NCI-H2196 treated with DMSO at 0.1 percent for 48 hours (cell line): Measurements from ENCODE around the gene PPP1R12B.
"Not testable (repeated sequence)": the region's sequence is repeated elsewhere in the genome, so short reads cannot be mapped to it uniquely, and the experiment has no call there.

Experiments
- DNase-seq: peaks from one replicate; lab custom pipeline; 2025; ENCODE audit not compliant: unreplicated experiment; lab: John Stamatoyannopoulos, UW

Gene PPP1R12B

GRCh38 chr1:202397256-202397655, 48.8 kb downstream of the PPP1R12B start:
- DNase-seq = no peak

- not testable (repeated sequence) for DNase-seq
Observed at GRCh38 chr1:202398439-202398838, 49.9 kb downstream of the PPP1R12B start.

- not testable (repeated sequence) for DNase-seq
Observed at GRCh38 chr1:202401771-202402170, 53.3 kb downstream of the PPP1R12B start.

- not testable (repeated sequence) for DNase-seq
Observed at GRCh38 chr1:202403381-202403780, 54.9 kb downstream of the PPP1R12B start.

GRCh38 chr1:202405928-202406327, 57.4 kb downstream of the PPP1R12B start:
- no peak for DNase-seq

GRCh38 chr1:202406896-202407295, 58.4 kb downstream of the PPP1R12B start:
- DNase-seq = not testable (repeated sequence)

GRCh38 chr1:202407378-202407777, 58.9 kb downstream of the PPP1R12B start:
- not testable (repeated sequence) for DNase-seq

GRCh38 chr1:202410251-202410650, 61.8 kb downstream of the PPP1R12B start:
- not testable (repeated sequence) for DNase-seq

GRCh38 chr1:202410854-202411357, 62.4 kb downstream of the PPP1R12B start:
- not testable (repeated sequence) for DNase-seq

GRCh38 chr1:202411422-202411821, 62.9 kb downstream of the PPP1R12B start:
- no peak for DNase-seq

GRCh38 chr1:202412421-202412820, 63.9 kb downstream of the PPP1R12B start:
- not testable (repeated sequence) for DNase-seq

GRCh38 chr1:202416641-202417040, 68.1 kb downstream of the PPP1R12B start:
- no peak for DNase-seq

GRCh38 chr1:202417141-202417540, 68.6 kb downstream of the PPP1R12B start:
- not testable (repeated sequence) for DNase-seq

- DNase-seq = not testable (repeated sequence)
Observed at GRCh38 chr1:202417762-202418201, 69.3 kb downstream of the PPP1R12B start.

- DNase-seq = not testable (repeated sequence)
Observed at GRCh38 chr1:202419731-202420130, 71.2 kb downstream of the PPP1R12B start.

GRCh38 chr1:202420422-202421094, 72.1 kb downstream of the PPP1R12B start:
- DNase-seq = not testable (repeated sequence)

GRCh38 chr1:202422709-202423108, 74.2 kb downstream of the PPP1R12B start:
- not testable (repeated sequence) for DNase-seq

- not testable (repeated sequence) for DNase-seq
Observed at GRCh38 chr1:202424260-202424659, 75.8 kb downstream of the PPP1R12B start.

- not testable (repeated sequence) for DNase-seq
Observed at GRCh38 chr1:202430111-202430510, 81.6 kb downstream of the PPP1R12B start.

- not testable (repeated sequence) for DNase-seq
Observed at GRCh38 chr1:202432338-202432737, 83.8 kb downstream of the PPP1R12B start.

GRCh38 chr1:202433155-202434043, 84.9 kb downstream of the PPP1R12B start:
- DNase-seq = no peak

GRCh38 chr1:202434059-202434458, 85.6 kb downstream of the PPP1R12B start:
- no peak for DNase-seq
